HUES6 (cell line): ENCODE data around the gene RGS3.
A peak's percentile ranks its signal among the peaks of the same experiment; 100 is the strongest.

Experiments used
- H3K27ac ChIP-seq: 2 replicates; pipeline ENCODE4 v1.7.0; 2013; ENCODE audit warnings: low read depth, mild to moderate bottlenecking, low read length, inconsistent platforms
- H3K27me3 ChIP-seq: 2 replicates; pipeline ENCODE4 v1.6.1; 2013; ENCODE audit warnings: low read length; ENCODE audit not compliant: control insufficient read depth, insufficient read depth
- H3K36me3 ChIP-seq: 2 replicates; pipeline ENCODE4 v1.6.1; 2013; ENCODE audit warnings: low read length; ENCODE audit not compliant: control insufficient read depth, insufficient read depth
- H3K4me1 ChIP-seq: 2 replicates; pipeline ENCODE4 v1.6.1; 2013; ENCODE audit warnings: low read length; ENCODE audit not compliant: control insufficient read depth, insufficient read depth
- H3K4me3 ChIP-seq: 2 replicates; pipeline ENCODE4 v1.5.1; 2013; ENCODE audit warnings: low read depth, low read length
- H3K9ac ChIP-seq: one replicate; pipeline ENCODE4 v1.6.1; 2013; ENCODE audit warnings: mild to moderate bottlenecking, low read length
- H3K9me3 ChIP-seq: 2 replicates; pipeline ENCODE4 v1.6.1; 2013; ENCODE audit warnings: low read depth, low read length; ENCODE audit not compliant: control insufficient read depth, insufficient read depth

The RGS3 gene

DNA sequence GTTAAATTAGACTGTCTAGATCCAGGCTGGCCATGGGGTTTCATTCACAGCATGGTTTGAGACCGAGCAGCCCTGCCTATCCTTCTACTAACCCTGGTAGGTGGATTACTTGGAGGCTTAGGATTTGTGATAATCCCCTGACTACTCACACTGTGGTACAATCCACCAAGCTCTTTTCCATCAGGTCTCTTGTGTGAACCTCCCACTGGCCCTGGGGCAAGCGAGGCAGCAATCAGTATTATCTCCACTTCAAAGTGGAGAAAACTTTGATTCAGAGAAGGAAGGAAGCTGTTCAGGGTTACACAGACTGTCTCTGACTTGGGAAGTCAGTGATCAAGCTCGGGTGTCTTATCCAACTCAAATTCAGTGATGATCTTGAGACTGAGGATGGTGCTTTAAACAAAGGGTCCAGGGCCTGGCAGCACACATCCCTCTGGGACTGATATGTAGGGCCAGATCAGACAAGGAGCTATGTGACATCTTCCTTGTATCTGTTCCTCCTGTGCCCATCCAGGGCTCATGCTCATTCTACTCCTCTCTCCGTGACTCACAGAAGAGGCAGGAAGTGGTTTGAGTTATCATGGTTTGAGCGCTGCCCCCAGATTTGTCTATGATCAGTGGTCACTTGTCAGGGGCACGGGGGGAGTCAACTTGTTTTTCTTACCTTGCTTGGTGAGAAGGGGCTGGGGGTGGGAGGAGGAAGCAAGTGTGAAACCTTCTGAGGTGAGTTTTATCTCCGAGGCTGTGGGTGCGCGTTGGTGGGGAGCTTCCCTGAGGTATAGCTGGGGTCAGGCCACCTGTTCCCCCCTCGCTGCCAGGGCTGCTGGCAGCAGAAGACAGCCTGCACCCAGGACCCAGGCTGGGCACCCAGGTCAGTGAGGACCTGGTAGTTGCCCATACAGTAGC is 48.6 kb downstream of the RGS3 start:
- no peak overlapping the region for H3K4me3 ChIP-seq

DNA sequence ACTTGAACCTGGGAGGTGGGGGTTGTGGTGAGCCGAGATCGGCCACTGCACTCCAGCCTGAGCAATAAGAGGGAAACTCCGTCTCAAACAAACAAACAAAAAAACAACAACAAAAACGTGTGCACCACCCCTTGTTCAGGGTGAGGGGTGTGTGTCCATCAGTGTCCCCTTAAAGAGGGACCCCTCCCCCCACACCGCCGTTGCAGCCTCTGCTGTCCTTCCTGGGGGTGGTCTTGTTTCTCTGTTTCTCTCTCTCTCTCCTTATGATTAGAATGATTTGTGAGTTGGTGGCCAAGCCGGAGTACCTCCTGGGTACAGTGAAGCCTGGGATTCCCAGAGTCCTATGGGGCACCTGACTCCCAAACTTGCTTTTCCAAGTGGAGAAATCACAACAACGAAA is 49.6 kb downstream of the RGS3 start:
- Histone ChIP-seq H3K4me1 (peaks cover 5% of the 10 kb centered on the region; the same call in 1 of the 2 replicates), H3K27ac (0 out of 2 replicates have a peak overlapping the region, but pooled peaks have one; percentile 41), H3K27me3 (no peaks in the 10 kb centered on the region), H3K9me3 (no peaks in the 10 kb centered on the region), H3K36me3 (peaks cover 3% of the 10 kb centered on the region; the same call in 1 of the 2 replicates), H3K4me3 (no peak overlapping the region), H3K9ac (no peak overlapping the region)

More for the DNA sequence above, 48.6 kb downstream of the RGS3 start:
- H3K9me3 ChIP-seq = no peaks in the 10 kb centered on the region
- peaks cover 4% of the 10 kb centered on the region; the same call in 1 of the 2 replicates for H3K4me1 ChIP-seq
- peaks cover 3% of the 10 kb centered on the region; the same call in 1 of the 2 replicates for H3K36me3 ChIP-seq
- no peak overlapping the region for H3K9ac ChIP-seq
- H3K27me3 ChIP-seq = no peaks in the 10 kb centered on the region
- H3K27ac ChIP-seq = no peak overlapping the region

DNA sequence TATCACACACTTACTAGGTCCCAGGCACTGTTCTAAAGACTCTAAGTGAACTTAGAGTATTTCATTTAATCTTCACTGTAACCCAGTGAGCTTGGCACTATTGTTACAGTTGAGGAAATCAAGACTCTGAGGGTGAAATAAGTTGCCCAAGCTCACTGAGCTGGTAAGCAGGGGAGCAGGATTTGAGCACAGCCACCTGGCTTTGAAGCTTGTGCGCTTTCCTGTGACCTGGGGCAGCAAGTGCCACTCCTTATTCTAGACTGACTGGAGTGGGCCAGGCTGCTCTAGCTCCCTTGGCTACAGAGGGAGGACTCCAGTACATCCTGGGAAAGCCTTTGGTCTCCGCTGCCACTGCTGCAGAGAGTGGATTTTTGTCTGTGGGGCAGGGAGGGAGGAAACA is 50.0 kb downstream of the RGS3 start:
- peaks cover 5% of the 10 kb centered on the region; the same call in 1 of the 2 replicates for H3K4me1 ChIP-seq
- H3K27me3 ChIP-seq = no peaks in the 10 kb centered on the region
- H3K27ac ChIP-seq = 0 out of 2 replicates have a peak overlapping the region, but pooled peaks have one; percentile 41
- no peak overlapping the region for H3K9ac ChIP-seq
- H3K36me3 ChIP-seq = peaks cover 2% of the 10 kb centered on the region; the same call in 1 of the 2 replicates
- no peaks in the 10 kb centered on the region for H3K9me3 ChIP-seq
- H3K4me3 ChIP-seq = no peak overlapping the region

DNA sequence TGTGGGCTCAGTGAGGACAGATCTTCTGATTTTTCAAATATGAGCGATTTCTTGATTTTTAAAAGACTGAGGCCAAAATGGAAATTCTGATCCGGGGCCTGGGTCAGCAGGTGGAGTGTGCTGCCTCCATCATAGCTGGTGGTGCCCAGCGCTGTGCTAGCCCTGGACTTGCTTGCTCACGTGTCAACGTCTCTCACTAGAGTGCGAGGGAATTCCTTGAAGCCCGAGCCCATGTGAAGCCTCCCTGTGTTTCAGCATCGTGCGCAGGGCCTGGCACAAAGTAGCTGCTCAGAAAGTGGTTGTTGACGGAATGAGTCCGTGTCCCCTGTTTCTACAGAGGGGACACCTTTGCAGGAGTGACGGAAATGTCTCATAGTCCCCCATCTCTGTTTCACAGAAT is 50.5 kb downstream of the RGS3 start:
- Histone ChIP-seq H3K27ac (no peak overlapping the region), H3K9ac (no peak overlapping the region), H3K4me1 (peaks cover 5% of the 10 kb centered on the region; the same call in 1 of the 2 replicates), H3K9me3 (no peaks in the 10 kb centered on the region), H3K27me3 (no peaks in the 10 kb centered on the region), H3K36me3 (no peaks in the 10 kb centered on the region), H3K4me3 (no peak overlapping the region)

DNA sequence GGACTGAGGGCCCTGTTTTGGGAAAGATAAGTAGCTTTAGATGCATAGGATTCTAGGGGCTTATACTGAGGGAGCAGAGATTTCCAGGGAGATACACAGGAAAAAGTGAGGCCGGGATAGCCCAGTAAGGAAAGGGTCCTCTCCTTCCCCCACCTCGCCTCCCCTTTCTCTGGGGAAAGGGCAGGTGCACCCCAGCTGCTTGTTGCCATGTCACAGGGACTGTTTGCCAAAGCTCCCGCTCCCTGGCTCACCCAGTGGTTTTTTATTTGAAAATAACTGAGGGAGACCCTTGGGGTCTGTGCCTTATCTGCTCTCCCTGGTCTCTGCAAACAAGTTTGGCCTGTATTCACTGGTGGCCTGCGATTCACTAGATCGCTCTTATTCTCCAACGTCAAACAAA is 51.2 kb downstream of the RGS3 start:
- H3K9me3 ChIP-seq = no peaks in the 10 kb centered on the region
- no peak overlapping the region for H3K27ac ChIP-seq
- no peak overlapping the region for H3K9ac ChIP-seq
- no peak overlapping the region for H3K4me3 ChIP-seq
- H3K36me3 ChIP-seq = no peaks in the 10 kb centered on the region
- H3K4me1 ChIP-seq = peaks cover 5% of the 10 kb centered on the region; the same call in 1 of the 2 replicates
- H3K27me3 ChIP-seq = no peaks in the 10 kb centered on the region

DNA sequence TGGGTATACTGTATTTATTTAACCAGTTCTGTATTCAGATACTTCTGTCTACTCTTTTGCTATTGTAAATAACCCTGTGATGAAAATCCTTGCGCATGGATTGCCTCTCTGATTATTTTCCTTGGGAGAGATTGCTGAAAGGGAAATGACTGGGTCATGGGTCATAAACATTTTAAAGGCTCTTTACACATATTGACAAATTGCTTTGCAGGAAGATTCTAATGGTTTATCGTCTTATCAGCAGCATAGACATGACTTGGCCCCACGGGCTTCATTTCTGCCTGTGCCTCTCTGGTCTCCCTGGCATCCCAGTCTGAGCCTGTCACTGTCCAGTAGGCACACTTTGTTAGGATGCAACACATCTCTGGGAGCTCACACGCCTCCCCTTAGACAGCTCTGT is 52.3 kb downstream of the RGS3 start:
- Histone ChIP-seq H3K36me3 (no peaks in the 10 kb centered on the region), H3K9ac (no peak overlapping the region), H3K27me3 (no peaks in the 10 kb centered on the region), H3K4me1 (peaks cover 5% of the 10 kb centered on the region; the same call in 1 of the 2 replicates), H3K27ac (no peak overlapping the region), H3K9me3 (no peaks in the 10 kb centered on the region), H3K4me3 (no peak overlapping the region)

DNA sequence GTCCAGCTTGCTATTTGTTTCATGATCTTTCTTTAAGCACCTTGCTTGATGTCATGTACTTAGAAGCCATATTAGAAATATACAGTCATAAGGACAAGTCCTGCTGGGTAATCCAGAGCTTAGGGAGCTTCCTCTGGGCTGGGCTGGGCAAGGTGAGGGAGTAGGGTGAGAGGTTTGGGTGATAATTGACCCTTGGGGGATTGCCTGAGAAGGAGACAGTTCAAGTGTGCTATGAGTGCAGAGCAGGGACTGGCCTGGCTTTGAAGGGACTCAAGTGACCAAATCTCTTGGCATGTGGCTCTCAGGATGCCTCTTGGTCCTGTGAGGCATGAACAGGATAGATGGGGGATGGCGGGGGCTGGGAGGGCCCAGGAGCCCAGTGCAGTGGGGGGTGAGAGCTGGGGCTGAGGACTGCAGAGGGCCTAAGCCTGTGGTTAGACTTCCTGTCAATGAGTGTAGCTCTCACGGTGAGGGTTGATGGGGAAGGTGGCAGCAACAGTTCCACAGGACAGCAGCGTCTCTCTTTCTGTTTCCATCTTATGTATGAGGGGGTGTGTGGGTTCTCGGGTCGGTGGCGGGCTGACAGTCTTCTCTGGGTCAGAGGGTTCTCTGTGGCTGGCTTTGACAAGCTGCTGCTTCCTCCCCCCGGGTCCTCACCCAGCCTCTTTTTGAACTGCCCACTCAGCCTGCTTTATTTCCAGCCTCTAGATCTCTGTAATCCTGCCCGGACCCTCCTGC is 53.5 kb downstream of the RGS3 start:
- H3K27me3 ChIP-seq = no peaks in the 10 kb centered on the region
- no peaks in the 10 kb centered on the region for H3K9me3 ChIP-seq
- no peak overlapping the region for H3K27ac ChIP-seq
- H3K9ac ChIP-seq = no peak overlapping the region
- H3K4me1 ChIP-seq = peaks cover 5% of the 10 kb centered on the region; the same call in 1 of the 2 replicates
- no peaks in the 10 kb centered on the region for H3K36me3 ChIP-seq
- H3K4me3 ChIP-seq = no peak overlapping the region

DNA sequence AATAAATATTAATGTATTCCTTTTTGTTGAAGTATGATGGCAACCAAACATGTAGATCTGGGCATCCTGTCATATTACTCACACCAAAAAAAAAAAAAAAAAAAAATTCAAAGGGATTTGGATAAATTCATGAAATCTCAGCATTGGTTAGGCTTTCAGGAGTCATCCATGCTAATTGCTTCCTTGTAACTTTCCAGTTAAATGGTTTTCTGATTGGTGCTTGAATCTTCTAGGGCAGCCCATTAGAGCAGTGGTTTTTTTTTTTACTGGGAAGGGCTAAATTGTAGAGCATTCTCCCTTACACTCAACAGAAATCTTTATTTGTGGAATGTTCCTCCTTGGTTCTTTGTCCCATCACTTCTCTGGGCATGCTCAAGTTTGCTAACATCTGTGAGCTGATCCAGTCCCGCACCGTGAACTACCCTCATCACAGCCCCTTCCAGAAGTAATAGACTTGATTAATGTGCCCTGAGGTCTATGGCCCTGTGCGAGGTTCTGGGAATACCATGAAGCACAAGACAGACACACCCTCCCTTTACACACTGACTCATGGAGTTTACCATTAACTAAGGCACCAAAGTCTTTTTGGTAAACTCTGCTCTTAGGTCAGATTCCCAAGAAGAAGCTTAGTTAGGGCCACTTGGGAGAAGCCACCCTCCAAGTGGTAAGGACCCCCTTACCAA is 56.0 kb downstream of the RGS3 start:
- Histone ChIP-seq H3K27me3 (no peaks in the 10 kb centered on the region), H3K27ac (no peak overlapping the region), H3K36me3 (no peaks in the 10 kb centered on the region), H3K4me1 (peaks cover 8% of the 10 kb centered on the region; the same call in 1 of the 2 replicates), H3K4me3 (no peak overlapping the region), H3K9ac (no peak overlapping the region), H3K9me3 (no peaks in the 10 kb centered on the region)

DNA sequence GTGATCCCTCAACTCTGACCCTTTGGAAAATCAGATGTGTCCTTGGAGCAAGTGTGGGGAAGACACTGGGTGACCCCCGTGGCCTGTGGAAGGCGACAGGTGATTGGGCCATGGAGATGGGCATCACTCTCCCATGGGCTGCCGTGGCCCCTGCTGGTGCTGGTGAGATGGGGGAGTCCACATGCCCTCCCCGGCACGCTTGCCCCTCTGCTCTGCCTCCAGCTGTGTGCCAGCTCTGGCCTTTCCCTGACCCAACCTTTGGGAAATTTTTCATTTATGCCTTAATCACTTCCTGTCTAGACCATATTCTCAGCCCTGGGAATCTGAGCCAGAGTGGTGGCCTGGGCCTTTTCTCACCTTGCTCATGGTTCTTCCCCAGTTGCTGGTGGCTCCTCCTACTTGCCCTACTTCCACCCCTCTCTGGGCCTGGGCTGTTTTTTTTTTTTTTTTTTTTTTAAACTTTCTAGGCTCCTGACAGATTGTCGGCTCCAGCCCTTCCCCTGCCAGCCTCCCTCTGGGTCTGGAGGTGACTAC is 56.6 kb downstream of the RGS3 start:
- Histone ChIP-seq H3K9me3 (no peaks in the 10 kb centered on the region), H3K4me1 (peaks cover 8% of the 10 kb centered on the region; the same call in 1 of the 2 replicates), H3K4me3 (no peak overlapping the region), H3K27me3 (no peaks in the 10 kb centered on the region), H3K9ac (no peak overlapping the region), H3K36me3 (no peaks in the 10 kb centered on the region), H3K27ac (no peak overlapping the region)

DNA sequence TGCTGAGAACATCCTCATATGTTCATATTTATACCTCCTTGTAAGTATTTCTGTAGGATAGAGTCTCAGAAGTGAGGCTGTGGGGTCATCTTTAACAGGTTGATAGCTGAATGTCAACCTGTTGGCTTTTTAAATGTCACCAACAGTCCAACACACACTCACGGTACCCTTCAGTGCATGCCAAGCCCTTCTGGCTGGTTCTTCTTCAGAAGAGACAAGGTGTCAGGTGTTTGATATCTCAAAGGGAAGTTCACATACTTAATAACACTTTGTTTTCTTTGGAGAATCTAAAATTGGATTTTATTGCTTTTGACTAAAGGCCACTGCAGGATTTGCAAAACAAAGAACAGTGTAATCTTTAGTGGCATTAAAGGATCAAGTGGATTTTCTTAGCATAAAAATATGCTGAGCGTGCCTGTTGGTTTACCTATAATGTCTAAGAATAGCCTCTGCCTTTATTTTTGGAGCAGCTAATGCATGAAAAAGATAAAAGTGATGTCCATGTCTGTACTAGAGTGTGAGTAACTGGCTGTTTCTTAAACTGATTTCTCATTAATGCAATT is 58.2 kb downstream of the RGS3 start:
- Histone ChIP-seq H3K36me3 (no peaks in the 10 kb centered on the region), H3K27ac (no peak overlapping the region), H3K4me3 (no peak overlapping the region), H3K9ac (no peak overlapping the region), H3K9me3 (no peaks in the 10 kb centered on the region), H3K4me1 (peaks cover 9% of the 10 kb centered on the region; the same call in 1 of the 2 replicates), H3K27me3 (no peaks in the 10 kb centered on the region)
